HS-27A (cell line): Measurements from ENCODE around the gene UBE2E2.
"Not testable (repeated sequence)": the region's sequence is repeated elsewhere in the genome, so short reads cannot be mapped to it uniquely, and the experiment has no call there.

Experiments used
- DNase-seq: peaks from one replicate; pipeline ENCODE4 v3.0.0-alpha.2; 2012; ENCODE audit warnings: low read depth, missing footprints

Gene UBE2E2

DNA sequence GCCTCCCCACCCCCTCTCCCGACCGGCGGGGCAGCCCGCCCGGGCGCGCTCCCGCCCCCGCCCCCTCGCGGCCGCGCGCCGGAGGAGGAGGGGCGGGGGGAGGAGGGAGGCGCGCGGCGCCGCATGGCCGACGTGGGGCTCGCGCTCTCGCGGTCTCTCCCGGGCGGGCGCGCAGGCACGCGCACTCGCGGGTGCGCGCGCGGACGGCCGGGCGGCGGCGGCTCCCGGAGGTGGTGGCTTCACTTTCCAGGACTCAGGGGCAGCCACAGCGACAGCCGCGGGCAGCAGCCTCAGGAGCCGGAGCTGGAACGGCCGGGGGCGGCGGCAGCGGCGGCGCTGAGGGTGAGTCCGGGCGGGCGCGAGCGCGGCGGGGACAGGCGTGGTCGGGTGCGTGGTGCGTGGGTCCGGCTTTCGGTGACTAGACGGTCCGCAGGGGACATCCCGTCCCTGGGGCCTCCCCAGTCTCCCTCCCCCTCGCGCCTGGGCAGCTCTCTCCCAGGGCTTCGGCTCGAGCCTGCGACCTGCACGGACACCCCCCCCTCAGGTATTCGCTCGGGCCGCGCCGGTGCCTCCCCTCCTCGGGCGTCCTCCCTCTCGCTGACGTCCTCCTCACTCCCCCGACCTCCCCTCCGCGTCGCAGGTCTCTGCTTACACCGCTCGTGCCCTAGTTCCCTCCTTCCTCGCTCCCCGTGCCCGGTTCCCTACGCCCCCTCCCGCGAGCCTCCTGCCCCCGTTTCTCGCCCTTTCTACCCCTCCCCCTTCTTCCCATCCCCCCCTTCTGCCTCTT lies at the start of gene UBE2E2:
Gene UBE2E2 (plus strand): TSS at position 407 of the 787 bp plus-strand sequence.
- DNase-seq: no peak

GRCh38 chr3:23153436-23153835 lies 49.7 kb upstream of the UBE2E2 start:
- DNase-seq: no peak

DNA sequence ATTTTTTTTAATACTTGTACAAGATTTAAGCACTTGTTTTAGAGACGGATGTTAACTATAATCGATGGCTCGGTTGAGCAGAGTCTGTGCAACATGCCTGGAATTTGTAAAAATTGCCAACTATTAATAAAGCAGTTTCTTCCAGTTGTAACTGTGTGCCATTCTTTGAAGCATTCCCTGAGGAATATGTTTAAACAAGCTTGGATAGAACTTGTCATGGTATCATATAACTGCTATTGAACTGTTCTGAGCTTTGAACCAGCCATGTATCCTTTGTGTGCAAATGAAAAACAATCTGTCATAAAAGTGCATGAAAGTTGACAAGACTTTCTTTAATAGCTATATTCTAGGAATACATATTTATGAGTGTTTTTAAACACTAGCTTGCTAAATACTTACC lies 45.8 kb upstream of the UBE2E2 start:
- DNase-seq: no peak

DNA sequence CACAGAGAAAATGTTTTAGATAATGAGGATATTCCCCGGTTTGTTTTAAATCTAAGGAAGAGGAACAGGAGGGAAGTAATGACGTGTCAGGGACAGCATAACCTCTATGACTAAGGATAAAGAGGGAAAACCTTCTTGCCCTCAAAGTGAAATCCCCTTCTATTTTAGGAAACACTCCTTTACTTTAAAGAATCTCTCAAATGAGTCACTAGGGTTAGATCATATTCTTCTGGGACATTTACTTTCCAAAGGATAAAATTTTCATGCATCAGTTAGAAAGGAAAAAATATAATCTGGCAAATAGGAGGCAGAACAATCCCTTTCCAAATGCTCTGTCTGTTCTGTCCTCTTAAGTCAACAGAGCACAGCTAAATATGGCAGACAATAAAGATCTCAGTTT lies 43.2 kb upstream of the UBE2E2 start:
- peak; percentile 48 for DNase-seq

DNA sequence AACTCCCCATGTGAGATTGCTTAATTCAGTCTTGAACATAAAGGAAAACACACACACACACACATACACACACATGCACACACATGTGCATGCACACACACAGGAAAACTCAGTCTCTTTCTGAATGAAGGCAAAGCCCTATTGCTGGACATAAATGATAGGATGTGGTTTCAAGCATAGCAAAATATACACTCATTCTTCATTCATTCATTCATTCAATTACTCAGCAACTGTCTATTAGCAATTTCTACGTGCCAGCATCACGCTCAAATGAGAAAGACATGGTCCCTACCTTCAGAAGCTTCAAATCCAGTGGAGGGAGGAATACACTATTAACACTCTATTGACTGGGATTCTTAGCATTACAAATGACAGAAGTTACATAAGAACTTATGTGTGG lies 41.8 kb upstream of the UBE2E2 start:
- DNase-seq: no peak

- peak; percentile 9 for DNase-seq
Observed at GRCh38 chr3:23161896-23162570, 41.1 kb upstream of the UBE2E2 start.

- no peak for DNase-seq
Observed at GRCh38 chr3:23162934-23163333, 40.2 kb upstream of the UBE2E2 start.

- no peak for DNase-seq
Observed at GRCh38 chr3:23164746-23165145, 38.4 kb upstream of the UBE2E2 start.

- no peak for DNase-seq
Observed at GRCh38 chr3:23165571-23165970, 37.6 kb upstream of the UBE2E2 start.

- DNase-seq: no peak
Observed at GRCh38 chr3:23166276-23166675, 36.9 kb upstream of the UBE2E2 start.

GRCh38 chr3:23166845-23167244 lies 36.3 kb upstream of the UBE2E2 start:
- DNase-seq: no peak

GRCh38 chr3:23169551-23169950 lies 33.6 kb upstream of the UBE2E2 start:
- no peak for DNase-seq

DNA sequence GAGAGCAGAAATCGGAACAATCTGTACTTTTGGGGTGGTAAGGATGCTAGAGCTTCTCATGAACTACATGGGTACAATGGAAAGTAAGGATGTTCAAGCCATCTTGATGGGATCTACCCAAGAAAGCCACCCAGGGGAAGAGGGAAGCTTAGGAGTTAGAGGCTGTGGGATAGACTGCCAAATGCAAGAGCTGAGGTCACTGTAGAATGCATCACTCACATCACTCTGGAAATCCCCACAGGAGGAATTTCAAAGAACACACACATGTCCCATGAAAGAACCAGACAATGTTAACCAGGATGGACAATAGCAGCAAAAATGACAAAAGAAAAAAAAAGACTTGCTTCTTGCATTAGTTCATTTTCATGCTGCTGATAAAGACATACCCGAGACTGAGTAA lies 32.8 kb upstream of the UBE2E2 start:
- no peak for DNase-seq

DNA sequence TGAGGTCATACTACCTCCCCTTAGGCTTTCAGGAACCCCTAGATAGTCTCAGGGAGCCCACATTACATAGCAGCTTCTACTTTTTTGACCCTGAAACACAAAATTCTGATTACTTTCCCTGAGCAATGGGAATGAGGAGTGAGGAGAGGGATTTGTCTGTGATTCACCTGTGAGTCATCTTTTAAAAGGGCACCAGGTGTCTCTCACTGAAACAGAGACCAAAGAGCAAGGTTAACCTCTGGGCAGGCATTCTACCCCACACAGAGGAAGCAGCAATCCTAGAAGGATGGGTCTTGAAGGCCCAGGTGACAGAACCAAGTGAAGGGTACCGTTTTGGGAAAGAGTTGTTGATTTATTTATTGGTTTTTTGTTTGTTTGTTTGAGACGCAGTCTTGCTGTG lies 31.1 kb upstream of the UBE2E2 start:
- no peak for DNase-seq

GRCh38 chr3:23174426-23175039 lies 28.6 kb upstream of the UBE2E2 start:
- DNase-seq: no peak

- DNase-seq: no peak
Observed at GRCh38 chr3:23175341-23176083, 27.6 kb upstream of the UBE2E2 start.

- DNase-seq: not testable (repeated sequence)
Observed at GRCh38 chr3:23176839-23177238, 26.3 kb upstream of the UBE2E2 start.

DNA sequence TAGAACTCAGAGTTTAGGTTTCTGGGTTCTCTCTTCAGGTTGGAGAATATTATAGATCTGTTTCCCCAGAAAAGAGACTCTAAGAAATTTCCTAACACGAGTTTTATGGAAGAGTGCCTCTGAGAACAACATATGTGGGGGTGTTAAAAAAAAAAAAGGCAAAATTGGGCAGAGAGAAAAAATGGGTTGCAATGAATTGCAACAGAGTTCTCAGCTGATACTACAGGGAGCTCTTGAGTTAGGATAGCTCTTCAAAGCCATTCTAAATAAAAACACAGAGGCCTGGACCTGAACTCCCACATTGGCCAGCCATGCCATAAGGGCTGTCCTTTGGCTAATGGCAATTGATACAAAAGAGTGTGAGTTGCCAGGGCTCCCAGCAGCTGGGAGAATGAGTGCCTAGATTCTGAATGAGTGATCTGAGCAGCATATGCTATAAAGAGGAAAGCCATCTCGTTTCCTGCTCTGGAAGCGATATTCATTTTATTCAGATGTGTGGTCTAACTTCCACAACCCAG lies 20.1 kb upstream of the UBE2E2 start:
- DNase-seq: no peak

DNA sequence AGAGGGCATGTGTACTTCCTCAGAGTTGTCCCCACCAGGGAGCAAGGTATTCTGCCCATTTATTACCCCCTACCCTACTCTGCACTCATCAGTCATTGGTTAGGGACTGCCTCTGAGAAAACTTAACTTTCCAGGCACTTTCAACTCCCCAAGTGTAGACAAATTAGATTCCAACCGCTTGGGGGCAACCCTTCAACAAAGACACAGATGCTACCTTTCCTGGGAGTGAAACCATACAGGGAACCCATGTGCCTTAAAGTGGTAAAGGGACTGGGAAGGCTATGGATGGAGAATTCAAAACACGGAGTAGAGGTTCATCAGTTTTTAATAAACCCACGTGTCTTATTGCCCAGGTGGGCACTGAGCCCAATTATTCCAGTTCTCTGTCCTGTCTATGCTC lies 19.4 kb upstream of the UBE2E2 start:
- no peak for DNase-seq

GRCh38 chr3:23185861-23186260 lies 17.3 kb upstream of the UBE2E2 start:
- DNase-seq: no peak

- no peak for DNase-seq
Observed at GRCh38 chr3:23189187-23189586, 13.9 kb upstream of the UBE2E2 start.

DNA sequence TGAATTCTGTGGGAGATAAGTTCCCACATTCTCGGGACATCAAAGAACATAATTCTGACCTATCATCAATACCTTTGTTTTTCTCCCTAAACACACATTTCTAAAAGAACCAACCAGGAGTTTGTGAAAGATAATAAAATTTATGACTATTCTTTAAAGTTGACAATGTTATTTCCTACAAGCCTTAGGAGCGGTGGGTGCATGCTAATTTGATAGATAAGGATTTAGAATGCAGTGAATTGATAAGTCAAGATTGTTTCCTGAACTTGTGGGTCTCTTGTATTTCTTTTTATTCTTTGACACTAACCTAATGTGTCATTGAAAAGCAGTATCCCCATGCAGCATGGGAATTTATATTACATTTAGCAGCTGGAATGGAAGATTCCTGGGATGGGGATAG lies 10.3 kb upstream of the UBE2E2 start:
- no peak for DNase-seq
